GM18507 (cell line): ENCODE measurements around the gene CD177.
"Not testable (repeated sequence)": the region's sequence is repeated elsewhere in the genome, so short reads cannot be mapped to it uniquely, and the experiment has no call there.

ENCODE experiments used
- DNase-seq: peaks from one replicate; pipeline ENCODE4 v3.0.0; 2011; ENCODE audit warnings: low read depth; ENCODE audit not compliant: insufficient read length; ENCODE audit errors: extremely low spot score
- FAIRE-seq: peaks from 2 replicates; lab custom pipeline; 2011; peaks lifted over from hg19 to GRCh38; lab: Jason Lieb, UNC

Gene CD177

DNA sequence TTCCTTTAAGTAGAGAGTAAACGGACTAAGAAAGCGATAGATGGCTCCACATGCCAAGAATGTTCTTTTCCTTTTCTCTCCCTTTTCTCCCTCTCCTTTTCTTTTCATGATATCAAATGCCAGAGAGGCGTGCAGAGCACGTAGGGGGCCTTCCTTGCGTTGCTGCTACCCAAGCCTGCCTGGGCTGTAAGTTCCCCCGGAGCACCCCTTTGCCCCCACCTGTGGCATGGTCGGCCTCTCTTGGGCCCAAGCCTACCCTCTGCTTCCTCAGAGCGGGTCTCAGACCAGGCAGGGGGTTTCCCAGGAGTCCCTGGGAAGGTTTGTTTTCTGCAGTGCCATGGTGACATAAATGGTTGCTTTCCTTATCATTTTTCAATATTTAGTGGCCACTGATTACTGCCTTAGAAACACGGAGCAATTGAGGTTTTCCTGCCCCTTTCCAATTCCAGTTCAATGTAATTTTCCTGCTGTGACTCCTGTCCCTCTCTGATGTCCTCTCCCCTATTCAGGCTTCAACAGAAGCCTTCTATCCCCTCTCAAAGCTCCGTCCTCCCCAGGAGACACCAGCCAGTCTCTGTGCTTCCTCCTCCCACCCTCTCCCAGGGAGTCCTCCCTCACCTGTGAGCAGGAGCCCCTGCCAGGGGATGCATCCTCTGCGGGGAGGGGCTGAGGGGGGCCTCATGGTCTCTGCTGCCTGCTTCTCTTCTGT lies 22.6 kb upstream of the CD177 start:
- DNase-seq: no peak
- FAIRE-seq: no peak

DNA sequence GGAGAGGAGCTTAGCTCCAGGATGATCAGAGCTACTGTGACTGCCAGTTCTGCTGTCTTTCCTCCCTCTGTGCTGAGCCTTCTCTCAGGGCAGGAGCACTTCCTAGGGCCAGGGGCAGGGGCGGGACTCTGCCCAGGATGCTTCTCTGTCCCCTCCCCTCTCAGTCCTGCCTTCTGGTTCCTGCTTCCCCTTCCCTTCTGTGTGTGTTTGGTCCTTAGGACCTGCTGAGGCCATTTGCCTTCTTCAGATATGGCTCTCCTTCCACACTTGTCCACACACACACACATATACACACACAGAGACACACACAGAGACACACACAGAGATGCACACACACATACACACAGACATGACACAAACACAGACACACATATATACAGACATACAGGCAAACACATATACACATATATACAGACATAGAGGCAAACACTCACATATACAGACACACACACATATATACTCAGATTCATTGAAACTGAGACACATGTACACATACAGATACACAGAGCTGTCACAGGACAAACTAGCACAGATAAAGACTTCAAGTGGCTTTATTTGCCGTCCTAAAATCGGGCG lies 22.0 kb upstream of the CD177 start:
- no peak for FAIRE-seq
- no peak for DNase-seq

DNA sequence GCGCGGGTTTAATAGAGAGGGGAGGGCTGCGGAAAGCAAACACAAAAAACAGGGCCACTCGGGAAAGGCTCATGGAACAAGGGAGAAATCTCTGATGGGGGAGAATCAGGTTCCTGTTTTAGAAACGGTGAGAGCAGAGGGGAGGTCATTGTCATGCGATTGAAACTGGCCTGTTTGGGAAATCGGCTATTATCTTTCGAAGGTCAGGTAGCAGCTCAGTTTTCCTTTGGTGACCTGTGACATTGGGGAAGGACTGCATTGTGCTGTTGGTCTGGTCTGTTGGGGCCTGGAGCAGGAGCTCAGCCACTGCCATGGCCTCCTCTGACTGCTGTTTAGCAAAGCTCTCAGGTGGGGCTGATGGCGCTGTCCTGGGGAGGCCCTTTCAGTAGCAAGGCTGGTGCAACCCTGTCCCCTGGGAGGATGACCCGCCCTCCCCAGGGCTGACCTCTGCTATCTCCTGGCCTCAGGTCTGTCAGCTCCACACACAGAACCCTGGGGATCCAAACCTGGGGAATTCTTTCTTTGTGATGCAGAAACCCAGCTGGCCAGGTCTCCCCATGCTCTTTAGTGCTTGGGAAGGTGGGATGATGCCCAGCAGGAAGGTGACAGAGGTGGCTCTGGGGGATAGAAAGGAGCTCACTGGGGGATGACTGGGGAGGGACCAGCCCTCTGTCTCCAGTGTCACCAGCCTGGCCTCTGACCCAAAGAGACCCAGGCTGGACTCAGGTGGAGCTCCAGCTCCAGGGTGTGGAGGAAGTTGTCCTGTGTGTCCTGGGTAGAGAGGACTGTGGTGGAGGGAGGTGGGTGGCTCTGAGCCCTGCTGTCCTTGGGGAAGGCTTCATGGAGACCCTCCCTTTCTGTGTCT lies 21.2 kb upstream of the CD177 start:
- FAIRE-seq: no peak
- no peak for DNase-seq

DNA sequence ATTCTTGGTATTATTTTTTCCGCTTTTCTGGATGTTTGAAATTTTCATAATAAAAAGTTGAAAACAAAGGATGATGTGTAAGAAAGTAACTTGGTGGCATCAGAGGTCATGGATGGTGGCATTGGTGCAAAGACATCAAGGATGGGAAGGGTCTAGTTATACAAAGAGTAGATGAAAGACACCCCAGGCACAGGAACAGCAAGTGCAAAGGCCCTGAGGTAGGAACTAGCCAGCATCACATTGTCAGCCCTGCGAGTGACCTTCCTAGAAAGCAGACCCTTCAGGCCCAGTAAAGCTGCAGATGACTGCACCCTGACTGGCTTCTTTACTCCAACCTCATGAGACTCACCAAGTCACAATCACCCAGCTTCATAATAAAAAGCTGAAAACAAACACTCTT lies 17.0 kb upstream of the CD177 start:
- not testable (repeated sequence) for DNase-seq, FAIRE-seq

DNA sequence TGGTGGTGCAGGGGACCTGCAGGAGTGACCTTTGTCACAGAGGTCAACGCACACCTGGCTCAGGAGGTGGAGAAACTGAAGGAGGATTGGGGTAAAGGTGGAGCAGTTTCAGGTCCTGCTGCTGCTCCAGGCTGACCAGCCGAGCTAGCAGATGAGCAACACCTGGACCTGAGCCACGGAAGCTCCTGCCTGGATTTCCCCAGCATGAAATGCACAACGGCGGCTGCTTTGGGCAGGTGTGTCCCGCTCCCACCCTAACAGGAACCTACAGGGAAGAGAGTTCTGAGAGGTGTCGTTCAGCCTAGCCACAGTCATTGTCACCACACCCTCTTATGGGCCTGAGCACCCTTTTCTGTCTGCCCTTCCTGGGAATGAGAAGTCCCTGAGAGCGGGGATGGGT lies 15.7 kb upstream of the CD177 start:
- no peak for DNase-seq
- FAIRE-seq: no peak

DNA sequence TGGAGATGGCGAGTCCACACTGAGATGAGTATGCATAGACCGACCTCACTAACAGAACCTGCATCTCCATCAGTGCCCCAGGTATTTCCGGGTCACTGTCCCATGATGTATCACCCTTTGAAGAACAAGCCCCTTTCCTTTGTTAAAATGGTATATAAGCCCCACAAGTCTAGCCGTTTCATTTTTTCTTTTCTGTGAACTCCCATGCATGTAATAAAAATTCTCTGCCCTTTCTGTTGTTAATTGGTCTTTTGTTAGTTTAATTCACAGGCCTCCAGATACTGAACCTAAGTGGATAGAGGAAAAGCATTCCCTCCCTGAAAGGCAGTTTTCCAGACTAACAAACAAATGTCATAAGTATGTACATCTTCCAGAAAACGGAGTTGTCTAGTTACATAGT lies 15.0 kb upstream of the CD177 start:
- DNase-seq: no peak
- no peak for FAIRE-seq

DNA sequence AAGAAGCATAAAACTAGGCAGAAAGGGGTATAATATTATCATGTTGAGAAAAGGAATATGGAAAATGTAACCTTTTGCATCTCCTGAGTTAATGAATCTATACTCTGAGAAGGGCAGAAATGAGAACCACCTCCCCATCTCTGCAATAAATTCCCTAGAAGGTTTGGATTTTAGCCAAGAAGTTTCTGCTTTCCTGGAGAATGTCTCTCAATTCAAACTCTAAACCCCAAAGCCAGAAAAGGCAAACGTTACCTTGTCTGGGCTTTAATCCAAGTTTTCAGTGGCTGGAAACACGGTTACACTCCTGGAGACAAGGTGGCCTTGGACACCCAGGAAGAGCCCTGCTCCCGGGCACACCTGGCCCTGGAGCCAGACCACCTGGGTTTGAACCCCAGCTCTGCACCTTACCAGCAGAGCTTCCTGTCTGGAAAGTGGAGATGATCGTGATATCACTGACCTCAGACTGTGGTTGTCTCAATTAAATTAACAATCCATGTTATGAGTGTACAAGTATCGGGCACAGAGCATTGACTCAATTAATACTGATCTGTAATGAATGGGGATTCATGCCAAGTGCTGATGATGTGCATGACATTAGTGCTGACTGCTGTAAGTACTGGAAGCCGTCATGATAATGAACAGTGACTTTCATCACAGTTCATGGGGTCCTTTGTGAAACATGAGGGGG lies 14.1 kb upstream of the CD177 start:
- not testable (repeated sequence) for FAIRE-seq, DNase-seq

DNA sequence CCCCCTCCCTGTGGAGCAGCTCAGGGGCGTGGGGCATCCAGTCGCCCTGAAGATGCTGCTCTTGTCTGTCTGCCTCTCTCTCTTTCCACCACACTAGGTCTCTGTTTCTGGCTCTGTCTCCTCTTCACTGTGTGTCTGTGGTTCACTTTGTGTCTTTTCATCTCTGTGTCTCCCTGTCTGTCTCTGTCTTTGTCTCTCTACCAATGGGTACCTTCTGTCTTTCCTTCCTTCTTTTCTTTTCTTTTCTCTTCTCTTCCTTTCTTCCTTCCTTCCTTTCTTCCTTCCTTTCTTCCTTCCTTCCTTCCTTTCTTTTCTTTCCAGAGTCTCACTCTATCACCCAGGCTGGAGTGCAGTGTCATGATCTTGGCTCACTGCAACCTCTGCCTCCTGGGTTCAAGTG lies 13.4 kb upstream of the CD177 start:
- not testable (repeated sequence) for DNase-seq, FAIRE-seq

DNA sequence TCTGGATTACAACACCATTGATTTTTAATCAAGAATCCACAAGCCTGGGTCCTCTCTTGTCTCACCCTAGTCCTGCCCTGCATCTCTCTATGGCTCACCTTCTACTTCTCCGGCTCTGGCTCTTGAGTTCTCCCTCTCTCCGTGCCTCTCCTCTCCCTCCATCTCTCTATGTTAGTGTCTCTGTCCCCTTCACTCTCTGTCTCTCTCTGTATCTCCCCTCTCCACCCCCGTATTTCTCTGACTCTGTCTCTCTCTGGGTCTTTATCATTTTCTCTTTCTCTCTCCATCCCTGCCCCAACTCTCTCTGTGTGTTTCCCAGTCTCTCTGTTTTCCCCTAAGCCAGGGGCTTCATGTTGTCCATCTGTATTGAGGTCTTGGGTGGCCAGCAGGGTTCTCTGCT lies 12.4 kb upstream of the CD177 start:
- FAIRE-seq, DNase-seq: not testable (repeated sequence)

DNA sequence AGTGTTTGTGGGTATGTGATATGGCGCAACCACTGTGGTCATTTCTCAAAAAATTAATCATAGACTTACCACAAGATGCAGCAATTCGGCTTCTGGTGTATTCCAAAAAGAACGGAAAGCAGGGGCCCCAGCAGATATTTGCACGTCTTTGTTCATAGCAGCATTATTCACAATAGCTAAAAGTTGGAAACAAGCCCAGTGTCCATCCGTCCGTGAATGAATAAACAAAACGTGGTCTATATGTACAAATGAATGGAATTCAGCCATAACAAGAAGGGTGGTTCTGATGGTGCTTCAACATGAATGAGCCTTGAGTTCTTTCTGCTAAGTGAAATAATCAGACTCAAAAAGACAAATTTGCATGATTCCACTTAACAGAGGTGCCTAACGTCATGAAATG lies 11.4 kb upstream of the CD177 start:
- not testable (repeated sequence) for FAIRE-seq

DNA sequence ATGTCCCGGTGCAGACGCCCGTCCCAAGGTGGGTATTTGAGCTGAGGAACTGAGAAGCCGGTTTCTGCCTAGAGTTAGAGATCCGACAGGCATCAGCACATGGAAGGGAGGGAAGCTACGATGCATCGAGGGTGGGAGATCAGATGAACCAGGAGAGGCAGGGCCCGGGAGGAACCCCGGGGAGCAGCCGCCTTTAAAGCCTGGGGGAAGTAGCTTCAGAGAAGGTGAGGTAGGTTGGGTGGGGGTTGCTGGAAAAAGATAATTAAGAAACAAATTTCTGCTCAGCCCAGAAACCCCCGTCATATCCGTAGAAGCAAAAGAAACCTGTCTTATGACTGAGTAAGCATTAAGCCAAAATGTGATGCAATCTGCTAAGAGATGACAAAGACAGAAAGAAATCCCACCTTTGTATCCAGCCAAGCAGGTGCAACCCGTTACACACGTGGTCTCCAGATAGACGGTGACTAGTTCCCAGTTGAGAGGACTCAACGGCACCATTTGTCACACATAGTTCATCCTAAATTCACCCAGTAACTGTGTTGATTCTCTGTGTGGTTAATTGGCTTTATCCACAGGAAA lies 9.1 kb upstream of the CD177 start:
- DNase-seq: not testable (repeated sequence)

More for the DNA sequence above, 11.4 kb upstream of the CD177 start:
- not testable (repeated sequence) for DNase-seq

DNA sequence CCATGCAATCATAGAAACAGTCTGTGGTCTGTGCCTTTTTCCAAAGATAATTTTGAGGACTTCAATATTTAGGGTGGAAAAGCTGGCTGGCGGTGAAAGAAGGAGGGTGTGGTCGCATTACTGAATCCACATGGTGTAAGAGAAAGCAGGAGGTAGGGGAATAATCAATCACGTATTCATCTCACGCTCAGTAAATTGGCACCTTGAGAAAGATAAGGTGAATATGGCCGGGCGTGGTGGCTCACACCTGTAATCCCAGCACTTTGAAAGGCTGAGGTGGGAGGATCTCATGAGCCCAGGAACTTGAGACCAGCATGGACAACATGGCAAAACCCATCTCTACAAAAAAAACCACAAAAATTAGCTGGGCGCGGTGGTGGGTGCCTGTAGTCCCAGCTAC lies 3.7 kb upstream of the CD177 start:
- not testable (repeated sequence) for DNase-seq, FAIRE-seq

More for the DNA sequence above, 9.1 kb upstream of the CD177 start:
- FAIRE-seq: not testable (repeated sequence)

DNA sequence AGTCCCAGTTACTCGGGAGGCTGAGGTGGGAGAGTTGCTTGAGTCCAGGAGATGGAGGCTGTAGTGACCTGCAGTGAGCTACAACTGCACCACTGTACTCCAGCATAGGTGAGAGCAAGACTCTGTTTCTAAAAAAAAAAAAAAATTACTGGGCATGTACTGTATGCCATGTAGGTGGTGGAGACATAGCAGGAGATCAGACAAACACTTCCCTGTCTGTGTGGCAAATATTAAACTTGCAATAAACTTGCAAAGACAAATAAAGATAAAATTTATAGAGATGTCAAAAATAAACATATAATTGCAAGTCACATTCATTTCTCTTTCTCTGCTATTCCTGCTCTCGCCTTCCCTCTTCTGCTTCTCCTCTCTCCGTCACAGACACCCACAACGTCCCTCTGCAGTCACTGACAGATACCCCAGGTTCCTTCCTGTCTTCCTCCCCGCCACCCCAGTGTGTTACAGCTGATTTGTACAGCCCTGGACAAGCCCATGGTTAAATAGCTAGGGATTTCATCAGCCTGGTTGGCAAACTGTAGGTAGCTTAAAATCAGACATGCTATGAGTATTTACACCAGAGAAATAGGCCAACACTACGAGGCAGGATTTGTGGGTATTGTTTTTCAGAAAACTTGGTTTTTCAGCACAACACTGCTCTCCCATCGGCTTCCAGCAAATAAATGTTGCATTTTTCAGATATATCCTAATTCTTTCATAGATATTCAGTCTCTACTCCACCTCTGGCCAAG lies 1.3 kb upstream of the CD177 start:
- no peak for DNase-seq
- FAIRE-seq: no peak

DNA sequence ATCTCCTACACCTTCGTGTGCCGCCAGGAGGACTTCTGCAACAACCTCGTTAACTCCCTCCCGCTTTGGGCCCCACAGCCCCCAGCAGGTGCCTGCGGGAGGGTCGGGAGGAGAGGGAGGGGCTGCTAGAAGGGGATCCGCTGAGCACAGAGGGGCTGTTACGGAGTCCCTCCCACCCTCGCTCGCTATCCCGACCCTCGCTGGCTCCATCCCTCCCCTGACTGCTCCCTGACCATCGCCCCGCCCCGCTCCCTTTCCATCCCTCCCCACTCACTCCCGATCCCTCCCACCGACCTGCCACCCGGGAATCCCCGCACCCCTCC lies 780 bp downstream of the CD177 start:
- FAIRE-seq (no peak), DNase-seq (no peak)

DNA sequence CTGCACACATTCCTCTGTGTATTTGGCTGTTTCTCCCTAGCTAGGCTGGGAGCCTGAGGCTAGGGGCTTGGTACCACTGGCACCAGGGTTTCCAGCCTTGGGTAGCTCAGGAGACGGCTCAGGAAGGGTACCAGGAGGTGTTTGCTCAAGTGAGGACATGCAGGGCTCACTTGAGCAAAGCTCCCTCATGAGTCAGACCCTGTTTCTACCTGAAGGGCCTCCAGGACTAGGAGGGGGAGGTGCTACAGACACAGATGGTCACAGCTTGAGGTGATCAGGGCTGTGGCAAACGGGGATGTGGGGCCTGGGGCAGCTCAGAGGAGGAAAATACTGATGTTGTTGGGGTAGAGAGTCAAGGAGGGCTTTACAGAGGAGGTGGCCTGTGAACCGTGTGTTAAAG lies 3.3 kb downstream of the CD177 start:
- not testable (repeated sequence) for FAIRE-seq, DNase-seq

DNA sequence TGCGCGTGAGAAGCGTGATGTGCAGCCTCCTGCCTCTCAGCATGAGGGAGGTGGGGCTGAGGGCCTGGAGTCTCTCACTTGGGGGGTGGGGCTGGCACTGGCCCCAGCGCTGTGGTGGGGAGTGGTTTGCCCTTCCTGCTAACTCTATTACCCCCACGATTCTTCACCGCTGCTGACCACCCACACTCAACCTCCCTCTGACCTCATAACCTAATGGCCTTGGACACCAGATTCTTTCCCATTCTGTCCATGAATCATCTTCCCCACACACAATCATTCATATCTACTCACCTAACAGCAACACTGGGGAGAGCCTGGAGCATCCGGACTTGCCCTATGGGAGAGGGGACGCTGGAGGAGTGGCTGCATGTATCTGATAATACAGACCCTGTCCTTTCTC lies 8.7 kb downstream of the CD177 start:
- DNase-seq: no peak

DNA sequence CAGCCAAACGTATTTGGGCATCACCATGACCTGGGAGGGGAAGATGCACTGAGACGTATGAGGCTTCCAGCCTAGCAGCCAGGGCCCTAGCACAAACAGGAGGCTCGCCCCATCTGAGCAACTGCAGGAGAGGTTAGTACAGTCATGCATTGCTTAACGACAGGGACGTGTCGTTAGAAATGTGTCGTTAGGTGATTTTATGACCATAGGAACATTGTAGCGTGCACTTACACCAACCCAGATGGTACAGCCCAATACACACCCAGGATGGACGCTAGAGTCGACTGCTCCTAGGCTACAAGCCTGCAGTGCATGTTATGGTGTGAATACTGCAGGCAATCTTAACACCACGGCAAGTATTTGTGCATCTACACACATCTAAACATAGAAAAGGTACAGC lies 9.3 kb downstream of the CD177 start:
- FAIRE-seq: no peak
- no peak for DNase-seq

More for the DNA sequence above, 8.7 kb downstream of the CD177 start:
- no peak for FAIRE-seq

DNA sequence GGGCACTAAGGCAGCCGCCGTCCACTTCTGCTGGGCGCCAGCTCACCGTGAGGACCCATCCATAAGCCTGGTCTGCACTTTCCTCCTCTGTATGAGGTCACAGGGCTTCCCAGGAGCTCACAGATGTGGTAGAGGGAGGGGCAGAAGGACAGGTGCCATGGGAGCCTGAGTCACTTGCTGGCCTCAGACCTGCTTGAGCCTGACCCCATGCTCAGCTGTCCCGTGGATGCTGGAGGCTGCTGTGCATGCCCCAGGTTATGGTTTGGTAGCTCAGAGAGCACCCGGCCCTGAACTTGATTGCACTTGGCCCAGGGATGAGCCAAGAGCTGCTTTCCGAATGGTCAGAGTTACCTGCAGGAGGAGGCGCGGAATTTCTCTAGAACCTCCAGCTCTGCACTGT lies 12.2 kb downstream of the CD177 start:
- DNase-seq, FAIRE-seq: not testable (repeated sequence)

DNA sequence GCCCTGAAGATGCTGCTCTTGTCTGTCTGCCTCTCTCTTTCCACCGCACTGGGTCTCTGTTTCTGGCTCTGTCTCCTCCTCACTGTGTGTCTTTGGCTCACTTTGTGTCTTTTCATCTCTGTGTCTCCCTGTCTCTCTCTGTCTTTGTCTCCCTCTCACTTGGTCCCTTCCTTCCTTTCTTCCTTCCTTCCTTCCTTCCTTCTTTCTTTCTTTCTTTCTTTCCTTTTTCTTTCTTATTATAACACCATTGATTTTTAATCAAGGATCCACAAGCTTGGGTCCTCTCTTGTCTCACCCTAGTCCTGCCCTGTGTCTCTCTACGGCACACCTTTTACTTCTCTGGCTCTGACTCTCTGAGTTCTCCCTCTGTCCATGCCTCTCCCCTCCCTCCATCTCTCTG lies 14.3 kb downstream of the CD177 start:
- no peak for DNase-seq
- FAIRE-seq: no peak
